ENCODE results near the gene NPAT. TPM values are rescaled to one million over a fixed set of nuclear protein-coding genes. Genes with fewer than 3 reads are reported as not detected.

The NPAT gene
- total and polyA plus RNA-seq, 10 of the 15 experiments (the other 5 are each of a cell fraction or from before 2014, with no cell fraction given): 7.5 to 32.8 (median 20.1) TPM

DNA sequence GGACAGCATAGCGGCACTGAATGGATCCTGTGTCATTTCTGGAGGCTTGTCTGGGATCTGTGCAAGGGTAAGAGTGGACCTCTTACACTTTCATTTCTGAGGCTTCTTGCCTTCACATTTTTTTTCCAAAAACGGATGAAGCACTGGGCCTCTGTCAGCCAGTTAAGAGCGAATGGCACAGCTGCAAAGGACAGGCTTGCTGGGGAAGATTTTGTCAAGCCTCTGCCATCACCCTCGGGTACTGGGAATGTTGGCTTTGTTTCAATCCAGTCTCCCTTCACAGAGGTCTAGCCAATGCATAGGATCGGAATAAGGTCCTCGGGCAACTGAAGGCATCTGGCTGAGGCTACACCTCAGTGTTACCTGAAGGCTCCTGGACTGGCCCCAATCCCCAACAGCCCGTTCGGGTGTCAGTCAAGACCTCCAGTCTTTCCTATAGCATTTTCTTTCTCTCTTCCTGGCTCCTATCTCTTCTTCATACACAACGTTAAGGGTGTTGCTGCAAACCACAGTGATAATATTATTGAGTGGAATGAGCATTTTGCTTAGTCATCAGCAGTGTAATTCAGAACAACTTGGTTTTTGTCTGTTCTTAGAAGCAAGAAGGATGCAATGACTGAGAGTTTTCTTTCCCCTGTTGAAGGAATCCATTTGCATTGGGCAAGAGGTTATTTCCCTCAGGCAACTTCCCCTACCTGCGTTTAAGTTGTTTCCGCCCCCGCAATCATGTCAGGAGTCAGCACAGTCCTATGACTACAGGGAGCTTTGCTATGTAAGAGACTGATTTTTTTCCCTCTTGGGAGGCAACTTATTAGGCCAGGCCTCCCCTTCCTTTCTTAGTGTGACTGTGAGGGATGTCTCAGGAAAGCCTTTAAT, 22.8 kb downstream of the NPAT start (continued):
- TF ChIP-seq, protein P1, sequence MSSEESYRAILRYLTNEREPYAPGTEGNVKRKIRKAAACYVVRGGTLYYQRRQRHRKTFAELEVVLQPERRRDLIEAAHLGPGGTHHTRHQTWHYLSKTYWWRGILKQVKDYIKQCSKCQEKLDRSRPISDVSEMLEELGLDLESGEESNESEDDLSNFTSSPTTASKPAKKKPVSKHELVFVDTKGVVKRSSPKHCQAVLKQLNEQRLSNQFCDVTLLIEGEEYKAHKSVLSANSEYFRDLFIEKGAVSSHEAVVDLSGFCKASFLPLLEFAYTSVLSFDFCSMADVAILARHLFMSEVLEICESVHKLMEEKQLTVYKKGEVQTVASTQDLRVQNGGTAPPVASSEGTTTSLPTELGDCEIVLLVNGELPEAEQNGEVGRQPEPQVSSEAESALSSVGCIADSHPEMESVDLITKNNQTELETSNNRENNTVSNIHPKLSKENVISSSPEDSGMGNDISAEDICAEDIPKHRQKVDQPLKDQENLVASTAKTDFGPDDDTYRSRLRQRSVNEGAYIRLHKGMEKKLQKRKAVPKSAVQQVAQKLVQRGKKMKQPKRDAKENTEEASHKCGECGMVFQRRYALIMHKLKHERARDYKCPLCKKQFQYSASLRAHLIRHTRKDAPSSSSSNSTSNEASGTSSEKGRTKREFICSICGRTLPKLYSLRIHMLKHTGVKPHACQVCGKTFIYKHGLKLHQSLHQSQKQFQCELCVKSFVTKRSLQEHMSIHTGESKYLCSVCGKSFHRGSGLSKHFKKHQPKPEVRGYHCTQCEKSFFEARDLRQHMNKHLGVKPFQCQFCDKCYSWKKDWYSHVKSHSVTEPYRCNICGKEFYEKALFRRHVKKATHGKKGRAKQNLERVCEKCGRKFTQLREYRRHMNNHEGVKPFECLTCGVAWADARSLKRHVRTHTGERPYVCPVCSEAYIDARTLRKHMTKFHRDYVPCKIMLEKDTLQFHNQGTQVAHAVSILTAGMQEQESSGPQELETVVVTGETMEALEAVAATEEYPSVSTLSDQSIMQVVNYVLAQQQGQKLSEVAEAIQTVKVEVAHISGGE (CRISPR knock-in tag; IDR thresholded peaks at IDR 0.05): no peak
- TF ChIP-seq IRF4 (IDR thresholded peaks at IDR 0.05; ENCODE audit: low read depth, low read length) (no peak), POLR2AphosphoS2 (IDR thresholded peaks at IDR 0.05; ENCODE audit: low read depth, low read length) (no peak), SMAD1 (IDR thresholded peaks at IDR 0.05; ENCODE audit: low read depth, partially characterized antibody) (no peak), TARDBP (IDR thresholded peaks at IDR 0.05; ENCODE audit: borderline replicate concordance) (no peak), SIX5 (IDR thresholded peaks at IDR 0.05; ENCODE audit: low read depth, low read length, severe bottlenecking) (no peak), BCL11A (IDR thresholded peaks at IDR 0.05; ENCODE audit: low read depth, low read length) (no peak), HDAC6 (IDR thresholded peaks at IDR 0.05; ENCODE audit: unreplicated experiment) (no peak), ZBED1 (IDR thresholded peaks at IDR 0.05; ENCODE audit: borderline replicate concordance) (no peak), HDGF (IDR thresholded peaks at IDR 0.05) (no peak), RCOR1 (conservative IDR thresholded peaks at IDR 0.05; ENCODE audit: low read depth, low read length) (no peak), ZNF217 (IDR thresholded peaks at IDR 0.05) (no peak), CBX5 (IDR thresholded peaks at IDR 0.05; ENCODE audit: low read depth) (0 out of 2 replicates have a peak, but pooled peaks have one; percentile 73), CHD2 (IDR thresholded peaks at IDR 0.05; ENCODE audit: borderline replicate concordance, low read depth, low read length) (no peak)
- TF ChIP-seq, protein P2, sequence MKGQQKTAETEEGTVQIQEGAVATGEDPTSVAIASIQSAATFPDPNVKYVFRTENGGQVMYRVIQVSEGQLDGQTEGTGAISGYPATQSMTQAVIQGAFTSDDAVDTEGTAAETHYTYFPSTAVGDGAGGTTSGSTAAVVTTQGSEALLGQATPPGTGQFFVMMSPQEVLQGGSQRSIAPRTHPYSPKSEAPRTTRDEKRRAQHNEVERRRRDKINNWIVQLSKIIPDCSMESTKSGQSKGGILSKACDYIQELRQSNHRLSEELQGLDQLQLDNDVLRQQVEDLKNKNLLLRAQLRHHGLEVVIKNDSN (IDR thresholded peaks at IDR 0.05; ENCODE audit: borderline replicate concordance, extremely low read length, insufficient read depth, low read depth, low read length): no peak
- TF ChIP-seq, protein P3, sequence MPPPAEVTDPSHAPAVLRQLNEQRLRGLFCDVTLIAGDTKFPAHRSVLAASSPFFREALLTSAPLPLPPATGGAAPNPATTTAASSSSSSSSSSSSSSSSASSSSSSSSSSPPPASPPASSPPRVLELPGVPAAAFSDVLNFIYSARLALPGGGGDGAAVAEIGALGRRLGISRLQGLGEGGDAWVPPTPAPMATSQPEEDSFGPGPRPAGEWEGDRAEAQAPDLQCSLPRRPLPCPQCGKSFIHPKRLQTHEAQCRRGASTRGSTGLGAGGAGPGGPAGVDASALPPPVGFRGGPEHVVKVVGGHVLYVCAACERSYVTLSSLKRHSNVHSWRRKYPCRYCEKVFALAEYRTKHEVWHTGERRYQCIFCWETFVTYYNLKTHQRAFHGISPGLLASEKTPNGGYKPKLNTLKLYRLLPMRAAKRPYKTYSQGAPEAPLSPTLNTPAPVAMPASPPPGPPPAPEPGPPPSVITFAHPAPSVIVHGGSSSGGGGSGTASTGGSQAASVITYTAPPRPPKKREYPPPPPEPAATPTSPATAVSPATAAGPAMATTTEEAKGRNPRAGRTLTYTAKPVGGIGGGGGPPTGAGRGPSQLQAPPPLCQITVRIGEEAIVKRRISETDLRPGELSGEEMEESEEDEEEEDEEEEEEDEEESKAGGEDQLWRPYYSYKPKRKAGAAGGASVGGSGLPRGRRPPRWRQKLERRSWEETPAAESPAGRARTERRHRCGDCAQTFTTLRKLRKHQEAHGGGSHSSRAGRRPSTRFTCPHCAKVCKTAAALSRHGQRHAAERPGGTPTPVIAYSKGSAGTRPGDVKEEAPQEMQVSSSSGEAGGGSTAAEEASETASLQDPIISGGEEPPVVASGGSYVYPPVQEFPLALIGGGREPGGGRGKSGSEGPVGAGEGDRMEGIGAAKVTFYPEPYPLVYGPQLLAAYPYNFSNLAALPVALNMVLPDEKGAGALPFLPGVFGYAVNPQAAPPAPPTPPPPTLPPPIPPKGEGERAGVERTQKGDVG (CRISPR knock-in tag; IDR thresholded peaks at IDR 0.05): no peak
- TF ChIP-seq, protein P4, sequence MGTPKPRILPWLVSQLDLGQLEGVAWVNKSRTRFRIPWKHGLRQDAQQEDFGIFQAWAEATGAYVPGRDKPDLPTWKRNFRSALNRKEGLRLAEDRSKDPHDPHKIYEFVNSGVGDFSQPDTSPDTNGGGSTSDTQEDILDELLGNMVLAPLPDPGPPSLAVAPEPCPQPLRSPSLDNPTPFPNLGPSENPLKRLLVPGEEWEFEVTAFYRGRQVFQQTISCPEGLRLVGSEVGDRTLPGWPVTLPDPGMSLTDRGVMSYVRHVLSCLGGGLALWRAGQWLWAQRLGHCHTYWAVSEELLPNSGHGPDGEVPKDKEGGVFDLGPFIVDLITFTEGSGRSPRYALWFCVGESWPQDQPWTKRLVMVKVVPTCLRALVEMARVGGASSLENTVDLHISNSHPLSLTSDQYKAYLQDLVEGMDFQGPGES (IDR thresholded peaks at IDR 0.05): no peak
- TF ChIP-seq, protein P5, sequence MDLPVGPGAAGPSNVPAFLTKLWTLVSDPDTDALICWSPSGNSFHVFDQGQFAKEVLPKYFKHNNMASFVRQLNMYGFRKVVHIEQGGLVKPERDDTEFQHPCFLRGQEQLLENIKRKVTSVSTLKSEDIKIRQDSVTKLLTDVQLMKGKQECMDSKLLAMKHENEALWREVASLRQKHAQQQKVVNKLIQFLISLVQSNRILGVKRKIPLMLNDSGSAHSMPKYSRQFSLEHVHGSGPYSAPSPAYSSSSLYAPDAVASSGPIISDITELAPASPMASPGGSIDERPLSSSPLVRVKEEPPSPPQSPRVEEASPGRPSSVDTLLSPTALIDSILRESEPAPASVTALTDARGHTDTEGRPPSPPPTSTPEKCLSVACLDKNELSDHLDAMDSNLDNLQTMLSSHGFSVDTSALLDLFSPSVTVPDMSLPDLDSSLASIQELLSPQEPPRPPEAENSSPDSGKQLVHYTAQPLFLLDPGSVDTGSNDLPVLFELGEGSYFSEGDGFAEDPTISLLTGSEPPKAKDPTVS (IDR thresholded peaks at IDR 0.05; ENCODE audit: low read depth, low read length): no peak
